ENCODE data around the gene ERCC1.
"Not testable (repeated sequence)": the region's sequence is repeated elsewhere in the genome, so short reads cannot be mapped to it uniquely, and the experiment has no call there.

The ERCC1 gene

DNA sequence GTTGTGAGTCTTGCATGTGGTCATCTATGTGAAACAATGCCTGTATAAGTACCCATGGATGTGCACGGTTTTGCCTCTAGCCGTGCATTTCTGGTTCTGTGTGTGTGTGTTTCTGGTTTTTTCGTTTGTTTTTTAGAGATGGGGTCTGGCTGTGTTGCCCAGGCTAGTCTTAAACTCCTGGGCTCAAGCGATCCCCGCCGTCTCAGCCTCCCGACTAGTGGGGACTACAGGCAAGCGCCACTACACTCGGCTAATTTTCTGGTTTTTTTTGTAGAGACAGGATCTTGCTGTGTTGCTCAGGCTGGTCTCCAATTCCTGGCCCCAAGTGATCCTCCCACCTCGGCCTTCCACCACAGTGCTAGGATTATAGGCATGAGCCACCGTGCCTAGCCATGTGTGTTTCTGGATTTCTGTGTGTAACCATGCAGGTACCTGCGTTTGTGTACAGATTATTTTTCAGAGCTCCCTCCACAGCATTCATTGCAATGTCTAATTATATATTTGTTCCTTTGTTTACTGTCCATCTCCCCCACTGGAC lies 28.2 kb upstream of the ERCC1 start:
- no peak for DNase-seq

GRCh38 chr19:45451131-45451849 lies 27.6 kb upstream of the ERCC1 start:
- no peak for DNase-seq

GRCh38 chr19:45450012-45450333 lies 26.3 kb upstream of the ERCC1 start:
- DNase-seq: no peak

- no peak for DNase-seq
These were observed 25.2 kb upstream of the ERCC1 start for GRCh38 chr19:45448887-45449299.

GRCh38 chr19:45448425-45448756 lies 24.7 kb upstream of the ERCC1 start:
- no peak for DNase-seq

- DNase-seq: peak; percentile 86
These were observed 23.2 kb upstream of the ERCC1 start for GRCh38 chr19:45446944-45447343.

- DNase-seq: no peak
These were observed 22.6 kb upstream of the ERCC1 start for GRCh38 chr19:45446295-45446694.

GRCh38 chr19:45445139-45445538 lies 21.4 kb upstream of the ERCC1 start:
- DNase-seq: no peak

DNA sequence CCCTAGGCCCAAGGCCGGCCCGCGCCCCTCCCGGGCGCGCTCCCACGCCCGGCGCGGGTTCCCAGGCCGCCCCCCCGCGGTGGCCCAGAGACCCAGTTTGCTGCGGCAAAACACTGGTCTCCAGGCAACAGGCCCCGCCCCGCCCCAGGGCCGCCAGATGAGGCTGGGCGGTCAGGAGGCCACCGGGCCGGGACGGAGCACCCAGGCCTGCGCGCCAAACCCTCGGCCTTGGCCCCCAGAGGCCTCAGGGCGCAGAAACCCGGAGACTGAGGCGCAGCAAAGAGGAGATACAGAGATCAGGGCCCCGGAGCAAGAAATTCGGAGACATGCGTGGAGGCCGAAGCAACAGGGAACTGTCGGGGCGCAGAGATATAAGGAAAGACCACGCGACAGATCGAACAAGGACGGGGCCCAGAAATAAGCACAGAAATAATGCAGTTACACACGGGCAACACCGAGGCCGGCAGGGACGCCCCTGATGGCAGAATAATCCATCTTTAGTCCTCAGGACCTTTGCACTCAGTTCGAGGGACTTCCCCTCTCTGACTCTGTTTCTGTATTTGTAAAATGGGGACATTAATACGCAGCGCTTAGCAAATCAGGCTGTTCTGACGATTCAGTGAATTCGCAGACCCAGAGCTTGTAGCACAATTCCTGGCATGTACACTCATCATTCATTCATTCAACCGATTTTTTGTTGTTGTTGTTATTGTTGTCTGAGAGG lies 20.8 kb upstream of the ERCC1 start:
- peak; percentile 31 for DNase-seq

GRCh38 chr19:45443462-45444317 lies 20.0 kb upstream of the ERCC1 start:
- peak; percentile 89 for DNase-seq

GRCh38 chr19:45442778-45443461 lies 19.2 kb upstream of the ERCC1 start:
- no peak for DNase-seq

DNA sequence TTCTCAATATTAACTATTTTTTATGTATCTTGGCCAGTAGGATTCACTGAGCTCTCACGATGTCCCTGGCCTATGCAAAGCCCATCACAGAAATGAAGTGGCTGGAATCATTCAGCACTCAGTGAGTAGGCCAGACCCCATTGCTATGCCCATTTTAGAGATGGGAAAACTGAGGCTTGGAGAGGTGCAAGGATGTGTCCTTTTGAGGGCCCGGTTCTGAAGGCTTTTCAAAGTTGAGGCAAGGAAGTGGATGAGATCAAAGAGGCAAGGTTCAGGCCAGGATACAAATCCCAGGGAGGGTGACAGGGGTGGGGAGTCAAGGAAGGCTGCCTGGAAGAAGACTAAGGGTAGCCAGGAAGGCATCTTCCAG lies 18.7 kb upstream of the ERCC1 start:
- no peak for DNase-seq

GRCh38 chr19:45440873-45441654 lies 17.3 kb upstream of the ERCC1 start:
- no peak for DNase-seq

GRCh38 chr19:45440259-45440638 lies 16.5 kb upstream of the ERCC1 start:
- no peak for DNase-seq

DNA sequence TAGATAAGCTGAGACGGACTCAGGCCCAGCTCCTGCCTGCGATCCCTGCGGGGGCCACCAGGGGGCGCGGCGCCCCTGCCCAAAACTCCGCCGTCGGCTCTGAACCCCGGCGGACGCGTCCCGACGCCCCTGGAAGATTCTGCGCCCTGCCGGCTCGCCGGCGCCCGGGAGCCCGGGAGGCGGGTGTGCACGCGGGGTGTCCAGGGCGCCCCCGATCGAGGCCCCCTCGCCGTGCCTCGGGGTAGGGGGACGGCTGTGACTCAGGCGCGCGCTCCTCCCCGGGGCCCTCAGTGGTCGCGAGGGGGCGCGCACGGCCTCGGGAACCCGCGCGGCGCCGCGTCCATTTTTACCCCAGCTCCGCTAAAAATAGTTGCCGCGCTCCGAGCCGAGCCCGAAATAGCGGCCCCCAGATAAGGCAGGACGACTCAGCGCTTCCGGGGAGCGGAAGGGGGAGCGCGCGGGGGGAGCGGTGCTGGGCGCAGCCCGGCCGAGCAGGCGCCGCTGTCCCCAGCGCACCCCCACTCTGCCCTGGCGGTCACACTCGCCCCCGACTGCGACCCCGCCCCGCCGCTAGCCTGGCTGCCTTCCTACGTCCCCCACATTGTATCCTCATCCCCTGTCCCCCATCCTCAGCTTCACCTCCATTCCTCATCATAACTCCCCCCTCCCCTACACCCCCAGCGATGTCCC lies 16.0 kb upstream of the ERCC1 start:
- DNase-seq: peak; percentile 74

- no peak for DNase-seq
These were observed 15.5 kb upstream of the ERCC1 start for GRCh38 chr19:45439190-45439568.

DNA sequence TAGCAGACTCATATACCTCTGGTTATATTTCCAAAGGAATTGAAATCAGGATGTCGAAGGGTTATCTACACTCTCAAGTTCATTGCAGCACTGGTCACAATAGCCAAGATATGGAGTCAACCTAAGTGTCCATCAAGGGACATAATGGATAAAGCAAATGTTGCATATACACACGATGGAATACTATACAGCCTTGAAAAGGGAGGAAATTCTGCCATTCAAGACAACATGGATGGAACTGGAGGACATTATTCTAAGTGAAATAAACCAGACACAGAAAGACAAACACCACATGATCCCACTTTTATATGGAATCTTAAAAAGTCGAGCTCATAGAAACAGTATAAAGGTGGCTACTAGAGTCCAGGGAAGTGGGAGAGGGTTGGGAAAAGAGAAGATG lies 13.6 kb upstream of the ERCC1 start:
- DNase-seq: no peak

DNA sequence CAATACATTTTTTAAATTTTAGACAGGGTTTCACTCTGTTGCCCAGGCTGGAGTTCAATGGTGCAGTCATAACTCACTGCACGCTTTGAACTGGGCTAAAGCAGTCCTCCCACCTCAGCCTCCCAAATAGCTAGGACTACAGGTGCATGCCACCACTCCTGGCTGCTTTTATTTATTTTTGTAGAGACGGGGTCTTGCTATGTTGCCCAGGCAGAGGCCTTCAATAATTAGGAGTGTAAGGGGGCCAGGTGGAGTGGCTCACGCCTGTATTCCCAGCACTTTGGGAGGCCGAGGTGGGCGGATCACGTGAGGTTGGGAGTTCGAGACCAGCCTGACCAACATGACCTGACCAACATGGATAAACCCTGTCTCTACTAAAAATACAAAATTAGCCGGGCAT lies 8.8 kb upstream of the ERCC1 start:
- DNase-seq: not testable (repeated sequence)

GRCh38 chr19:45431008-45431407 lies 7.3 kb upstream of the ERCC1 start:
- DNase-seq: not testable (repeated sequence)

- DNase-seq: not testable (repeated sequence)
These were observed 6.2 kb upstream of the ERCC1 start for GRCh38 chr19:45429896-45430295.

- DNase-seq: no peak
These were observed 4.9 kb upstream of the ERCC1 start for GRCh38 chr19:45428384-45429231.
